SHP77 treated with DMSO at 0.1 percent for 48 hours (cell line): ENCODE measurements around the gene PDE6B.
"Not testable (repeated sequence)": the region's sequence is repeated elsewhere in the genome, so short reads cannot be mapped to it uniquely, and the experiment has no call there.

ENCODE experiments used
- DNase-seq: peaks from one replicate; lab custom pipeline; 2025; lab: John Stamatoyannopoulos, UW

Gene PDE6B

DNA sequence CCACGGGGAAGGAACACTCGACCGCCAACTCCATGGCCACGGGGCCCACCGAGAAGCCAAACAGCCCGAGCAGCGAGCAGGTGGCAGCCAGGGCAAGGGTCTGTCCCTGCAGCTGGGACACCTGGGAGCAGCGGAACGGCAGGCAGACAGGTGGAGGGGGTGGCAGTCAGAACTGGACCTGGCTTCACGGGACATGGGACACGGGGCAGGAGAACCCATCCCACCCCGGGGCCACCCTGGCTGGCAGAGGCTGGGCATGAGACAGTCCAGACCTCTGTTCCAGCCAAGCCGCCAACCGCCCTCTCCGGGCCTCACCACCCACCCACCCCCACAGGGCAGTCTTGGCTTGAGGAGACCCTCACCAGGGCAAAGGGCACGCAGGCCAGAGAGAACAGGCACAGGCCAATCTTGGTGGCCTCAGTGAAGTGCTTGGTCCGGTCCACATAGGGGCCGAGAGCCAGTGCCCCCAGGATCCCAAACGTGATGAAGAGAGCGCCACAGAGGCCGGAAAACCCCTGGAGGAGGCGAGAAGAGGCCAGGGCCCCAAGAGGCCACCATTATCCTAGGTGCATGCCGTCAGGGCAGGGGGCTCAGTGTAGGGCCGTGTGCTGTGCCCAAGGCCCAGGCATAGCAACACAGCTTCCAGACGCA, 58.0 kb downstream of the PDE6B start:
- DNase-seq: no peak

GRCh38 chr4:683982-684622, 58.7 kb downstream of the PDE6B start:
- no peak for DNase-seq

DNA sequence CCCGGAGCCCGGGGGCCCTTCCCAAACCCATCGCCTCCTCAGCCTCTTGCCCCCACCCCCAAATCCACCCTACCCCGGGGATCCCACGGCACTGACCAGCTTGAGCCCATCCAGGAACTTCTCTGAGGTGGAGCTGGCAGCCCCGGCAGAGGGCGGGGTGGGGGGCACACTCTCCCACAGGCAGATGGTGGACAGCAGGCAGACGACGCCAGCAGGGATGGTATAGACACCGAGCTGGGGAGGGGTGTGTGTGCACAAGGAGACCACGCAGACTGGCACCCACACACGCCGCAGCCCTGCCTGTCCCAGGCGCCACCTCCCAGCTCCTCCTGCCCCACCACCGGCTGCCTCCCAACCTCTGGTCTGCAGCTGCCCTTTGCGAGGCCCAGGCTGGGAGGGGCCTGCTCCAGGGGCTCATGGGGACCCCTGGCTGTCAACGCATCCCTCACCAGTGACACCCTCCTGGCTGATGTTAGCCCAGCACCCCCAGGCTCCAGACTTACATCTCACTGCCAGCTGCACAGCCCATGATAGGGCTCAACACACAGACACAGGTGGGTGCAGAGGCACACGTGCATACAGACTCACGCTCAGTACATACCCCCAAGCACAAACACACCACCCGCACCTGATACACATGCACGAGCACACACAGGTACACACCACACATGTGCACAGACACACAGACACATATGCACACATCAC, 59.4 kb downstream of the PDE6B start:
- DNase-seq: no peak

DNA sequence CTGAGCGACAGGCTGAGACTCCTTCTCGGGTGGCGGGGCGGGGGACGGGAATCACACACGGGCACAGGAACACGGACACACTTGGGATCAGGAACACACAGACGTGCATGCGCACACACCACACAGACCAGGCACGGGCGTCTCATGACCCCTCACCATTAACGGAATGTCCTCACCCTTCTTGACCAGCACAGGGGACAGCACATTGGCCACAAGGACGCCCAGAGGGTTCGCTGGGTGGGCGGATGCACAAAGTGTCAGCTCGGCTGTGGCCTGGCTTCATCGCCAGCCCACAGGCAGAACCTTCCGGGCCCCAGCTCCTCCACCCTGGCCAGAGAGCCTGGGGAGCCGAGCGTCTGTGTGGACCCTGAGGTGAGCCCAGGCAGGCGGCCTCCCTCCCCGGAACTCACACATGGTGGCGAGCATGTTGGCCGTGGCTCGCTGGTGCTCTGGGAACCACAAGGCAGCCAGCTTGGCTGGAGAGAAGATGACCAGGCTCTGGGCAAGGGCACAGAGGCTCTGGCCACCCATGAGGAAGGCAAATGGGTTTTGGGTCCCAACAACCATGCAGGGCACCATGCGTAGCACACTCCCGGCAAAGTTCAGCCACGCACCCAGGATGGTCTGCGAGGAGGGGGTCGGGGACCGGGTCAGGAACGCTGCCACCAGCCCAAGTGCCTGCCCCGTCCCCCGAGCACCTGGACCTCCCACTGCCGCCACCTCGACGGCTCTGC, 60.5 kb downstream of the PDE6B start:
- DNase-seq: no peak

DNA sequence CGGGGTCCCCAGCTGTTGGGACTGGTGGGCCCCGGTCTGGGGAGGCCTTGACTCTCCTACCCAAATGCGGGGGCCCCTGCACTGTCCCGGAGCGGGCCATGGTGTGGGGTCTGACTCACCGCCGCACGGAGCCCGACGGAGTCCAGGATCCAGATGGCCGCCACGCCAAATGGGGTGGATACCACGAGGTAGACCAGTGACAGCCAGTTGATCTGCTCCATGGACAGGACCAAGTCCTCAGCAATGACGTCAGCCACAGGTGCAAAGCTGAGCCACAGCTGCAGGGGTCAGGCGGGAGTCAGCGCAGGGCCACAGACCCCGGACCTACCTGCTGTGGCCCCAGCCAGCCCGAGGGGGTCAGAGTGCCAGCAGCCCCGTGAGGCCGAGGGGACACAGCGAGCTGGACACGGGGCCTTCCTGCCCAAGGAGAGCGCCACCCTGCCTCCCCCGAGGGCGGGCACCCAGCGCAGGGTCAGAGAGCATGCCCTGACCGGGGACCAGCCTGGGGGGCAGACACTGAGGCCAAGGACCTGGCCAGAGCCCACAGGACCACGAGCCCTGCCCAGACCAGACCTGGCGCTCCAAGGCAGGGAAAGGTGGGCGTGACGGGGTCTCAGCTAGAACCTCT, 61.2 kb downstream of the PDE6B start:
- DNase-seq: no peak

DNA sequence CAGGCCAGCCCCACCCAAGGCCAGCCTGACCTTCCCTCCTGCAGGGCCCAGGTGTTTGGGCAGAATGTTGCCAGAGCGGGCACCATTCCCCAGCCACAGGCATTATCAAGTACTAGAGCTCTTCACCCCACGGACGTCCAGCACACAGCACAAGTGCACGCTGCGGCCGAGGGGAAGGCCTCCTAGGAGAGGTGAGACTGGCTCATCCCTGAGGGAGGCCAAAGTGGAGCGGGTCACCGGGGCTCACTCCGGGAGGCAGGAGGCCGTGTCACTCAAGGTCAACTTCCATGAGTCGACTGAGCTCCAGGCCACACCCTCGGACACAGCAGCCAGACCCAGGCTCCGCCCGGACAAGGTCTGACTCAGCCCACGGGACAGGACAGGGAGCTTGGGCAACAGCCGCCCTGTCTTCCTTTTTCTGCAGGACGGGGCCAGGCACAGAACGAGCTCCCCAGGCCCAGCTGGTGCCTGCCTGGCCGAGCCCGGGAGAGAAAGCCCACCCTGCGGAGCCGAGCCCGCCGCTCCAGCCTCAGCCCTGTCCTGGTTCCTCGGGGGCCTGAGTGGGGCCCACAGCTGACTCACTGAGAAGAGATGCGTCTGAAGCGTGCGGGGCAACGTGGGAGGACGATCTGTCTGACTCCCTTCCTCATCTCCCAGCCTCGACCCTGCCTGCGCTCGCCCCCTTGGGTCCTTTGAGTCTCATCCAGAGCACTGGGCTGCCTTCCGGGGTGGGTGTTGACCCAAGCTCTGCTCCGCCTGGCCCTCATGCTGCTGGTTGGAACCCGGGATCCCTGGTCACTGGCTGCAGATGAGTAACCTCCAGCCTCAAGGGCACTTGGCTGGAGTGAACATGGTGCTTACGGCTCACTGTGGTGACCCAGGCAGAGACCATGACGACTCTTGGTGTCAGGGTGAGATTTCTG, 61.9 kb downstream of the PDE6B start:
- no peak for DNase-seq

- no peak for DNase-seq
Measured at GRCh38 chr4:687971-688853, 62.8 kb downstream of the PDE6B start.

GRCh38 chr4:688854-689681, 63.7 kb downstream of the PDE6B start, which contains the start of gene SLC49A3:
Gene SLC49A3 (minus strand): TSS chr4:689151. CDS start chr4:689127, 24 bp downstream.
- DNase-seq: no peak

GRCh38 chr4:689723-690122, 64.3 kb downstream of the PDE6B start:
- no peak for DNase-seq

DNA sequence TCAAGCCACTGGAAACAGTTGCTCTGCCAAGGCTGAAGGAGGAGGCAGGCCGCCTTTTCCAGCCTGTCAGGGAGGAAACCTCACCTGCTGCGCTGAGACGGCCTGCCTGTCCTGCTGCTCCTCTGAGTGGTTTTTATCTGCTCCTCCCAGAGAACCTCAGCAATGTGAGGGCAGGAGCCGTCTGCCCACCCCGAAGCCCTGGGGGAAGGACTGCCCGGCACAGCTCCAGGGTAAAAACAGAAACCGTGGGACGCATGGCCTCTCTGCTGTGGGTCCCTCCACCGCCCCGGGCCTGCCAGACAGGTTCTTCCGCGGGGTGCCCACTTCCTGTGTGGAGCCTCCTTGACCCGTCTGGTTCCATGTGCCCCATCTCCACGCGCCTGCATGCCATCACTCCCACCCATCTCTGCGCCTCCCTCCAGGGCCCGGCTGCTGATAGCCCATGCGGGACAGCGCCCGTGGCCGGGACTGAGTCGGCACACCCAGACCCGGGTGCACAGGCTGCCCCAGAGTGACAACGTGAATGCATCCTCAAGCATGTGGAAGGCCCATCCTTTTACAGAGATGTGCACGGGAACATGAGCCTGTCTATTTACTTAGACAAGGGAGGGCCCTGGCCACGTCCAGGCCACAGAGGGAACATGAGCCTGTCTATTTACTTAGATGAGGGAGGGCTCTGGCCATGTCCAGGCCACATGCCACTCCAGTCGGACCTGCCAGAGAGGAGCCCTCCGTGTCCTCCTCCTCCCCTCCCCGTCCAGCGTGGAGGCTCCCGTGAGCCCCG, 67.6 kb downstream of the PDE6B start:
- DNase-seq: no peak

GRCh38 chr4:694341-694940, 69.1 kb downstream of the PDE6B start:
- not testable (repeated sequence) for DNase-seq

DNA sequence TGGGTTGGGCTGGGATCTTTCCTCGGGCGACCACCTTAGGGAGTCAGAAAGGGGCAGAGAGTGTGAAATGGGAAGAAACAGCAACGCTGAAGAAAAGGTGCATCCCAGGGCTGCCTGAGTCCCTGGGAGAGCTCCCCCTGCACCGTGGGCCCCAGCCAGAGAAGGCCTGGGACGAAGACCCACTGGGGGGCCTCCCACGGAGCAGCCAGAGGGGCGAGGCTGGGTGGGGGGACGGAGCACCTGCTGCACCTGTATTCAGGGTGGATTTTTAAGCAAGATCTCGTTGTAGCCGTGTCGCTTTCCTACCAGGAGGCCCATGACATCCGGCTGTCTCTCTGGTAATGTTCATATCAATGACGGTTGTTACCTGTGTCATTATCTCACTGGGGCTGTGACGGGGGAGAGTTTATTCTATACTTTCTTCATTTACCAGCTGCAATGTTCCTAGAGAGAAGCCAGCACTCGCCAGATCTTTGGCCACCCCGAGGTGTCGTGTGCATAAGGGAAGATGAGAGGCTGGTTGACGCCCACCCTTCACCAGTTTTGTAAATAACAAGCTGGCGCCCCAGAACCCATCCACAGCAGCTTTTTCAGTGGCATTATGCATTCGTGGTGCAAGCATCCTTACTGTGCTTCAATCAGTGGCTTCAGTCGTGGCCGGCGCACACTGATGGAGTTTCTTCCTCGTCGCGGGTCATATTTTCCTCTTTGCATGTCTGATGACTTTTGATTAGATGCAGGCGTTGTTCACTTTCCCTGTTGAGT, 74.6 kb downstream of the PDE6B start:
- DNase-seq: no peak

DNA sequence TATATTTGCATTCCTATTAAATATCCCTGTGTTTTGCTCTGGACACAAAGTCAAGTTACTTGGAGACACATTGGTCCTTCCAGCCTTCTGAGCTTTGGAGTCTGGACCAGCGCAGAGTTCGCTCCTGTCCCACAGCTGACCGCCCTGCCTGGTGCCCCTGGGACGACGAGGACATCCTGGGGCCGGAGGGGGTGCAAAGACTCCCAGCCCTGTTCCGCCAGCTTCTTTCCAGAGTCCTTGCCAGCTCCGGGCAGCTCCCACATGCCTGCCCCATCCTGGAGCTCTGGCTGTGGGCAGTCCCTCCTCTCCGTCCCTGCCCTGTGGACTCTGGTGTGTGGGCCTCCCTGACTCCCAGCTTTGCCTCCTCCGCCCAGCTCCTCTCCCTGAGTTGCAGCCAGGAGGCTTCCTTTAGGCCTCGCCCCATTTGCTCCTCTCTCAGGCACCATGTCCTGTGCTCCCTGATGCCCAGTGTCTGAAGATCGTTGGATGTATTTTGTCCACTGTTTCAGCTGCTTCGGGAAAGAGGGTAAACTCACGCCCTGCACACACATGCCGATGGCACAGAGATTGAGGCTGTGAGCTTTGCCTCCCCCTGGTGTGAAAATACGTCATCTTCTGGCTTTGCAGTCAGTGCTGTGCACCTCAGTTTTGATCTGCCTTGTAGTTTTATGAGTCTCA, 75.4 kb downstream of the PDE6B start:
- no peak for DNase-seq

DNA sequence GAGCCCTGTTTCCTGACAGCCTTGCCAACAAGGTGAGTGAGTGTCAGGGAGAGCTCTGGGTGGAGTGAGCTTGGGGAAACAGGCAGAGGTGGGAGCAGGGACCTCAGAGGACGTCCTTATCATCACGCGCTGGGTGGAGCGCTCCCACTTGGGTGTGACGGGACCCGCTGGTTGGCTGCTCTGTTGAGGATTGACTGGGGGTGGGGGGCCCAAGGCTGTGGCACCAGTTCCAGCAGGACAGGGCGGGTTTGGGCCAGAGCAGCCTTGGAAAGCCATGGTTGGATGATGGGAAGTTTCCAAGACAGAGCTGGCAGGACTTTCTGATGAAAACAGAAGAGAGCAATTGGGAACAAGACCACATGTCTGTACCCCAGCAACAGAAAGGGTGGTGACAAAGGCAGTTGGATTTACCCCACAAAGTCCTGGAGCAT, 77.3 kb downstream of the PDE6B start:
- no peak for DNase-seq

DNA sequence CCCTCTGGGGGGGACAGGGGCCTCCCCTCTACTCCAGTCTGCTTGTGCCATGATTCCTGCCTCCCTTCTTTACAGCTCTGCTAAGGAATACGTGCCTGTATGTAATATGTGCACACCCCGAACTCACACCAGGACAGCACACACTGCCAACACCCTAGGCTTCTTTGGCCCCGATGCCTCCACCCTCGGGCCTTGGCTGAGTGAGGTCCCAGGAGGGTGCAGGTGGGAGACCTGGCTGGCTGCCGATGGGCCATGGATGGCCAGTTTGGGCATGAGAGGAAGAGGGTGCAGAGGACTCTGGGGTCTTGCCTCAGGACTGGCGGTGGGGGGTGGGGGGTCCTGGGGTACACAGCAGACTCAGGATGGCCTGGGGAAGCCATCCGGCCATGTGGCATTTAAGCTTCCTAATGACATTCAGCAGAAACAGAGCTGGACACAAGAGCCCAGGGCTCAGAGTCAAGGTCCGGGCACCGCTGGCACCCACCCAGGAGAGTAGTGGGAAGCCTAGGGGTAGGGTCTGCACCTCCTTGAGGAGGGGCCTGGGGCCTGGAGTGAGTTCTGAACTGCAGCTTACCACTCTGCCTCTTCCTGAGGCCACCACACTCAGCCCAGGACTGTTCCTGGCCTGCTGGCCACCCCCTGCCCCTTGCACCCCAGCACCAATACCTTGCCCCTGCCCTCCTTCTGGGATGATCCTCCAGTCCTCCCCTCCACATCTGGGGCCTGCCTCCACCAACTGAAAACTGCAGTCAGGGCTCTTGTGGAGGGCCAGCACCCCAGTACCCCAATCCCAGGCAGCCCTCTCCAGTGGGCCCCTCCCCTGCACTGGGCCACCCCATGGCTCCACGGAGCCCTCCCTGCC, 78.2 kb downstream of the PDE6B start:
- DNase-seq: no peak
